Measurements from ENCODE around the gene MYO9A.
"Not testable (repeated sequence)": the region's sequence is repeated elsewhere in the genome, so short reads cannot be mapped to it uniquely, and the experiment has no call there.

Gene MYO9A

GRCh38 chr15:72140088-72140487 is 22.1 kb upstream of the MYO9A start:
- no peak for DNase-seq (ENCODE audit: low read depth)

- no peak for DNase-seq (ENCODE audit: low read depth)
Observed at GRCh38 chr15:72139667-72140066, 21.7 kb upstream of the MYO9A start.

- DNase-seq (ENCODE audit: low read depth) = no peak
Observed at GRCh38 chr15:72136170-72137051, 18.5 kb upstream of the MYO9A start.

- no peak for DNase-seq (ENCODE audit: low read depth)
Observed at GRCh38 chr15:72135719-72136118, 17.8 kb upstream of the MYO9A start.

GRCh38 chr15:72133211-72133610 is 15.3 kb upstream of the MYO9A start:
- DNase-seq (ENCODE audit: low read depth) = no peak

- DNase-seq (ENCODE audit: low read depth) = no peak
Observed at GRCh38 chr15:72131922-72132321, 14.0 kb upstream of the MYO9A start.

- no peak for DNase-seq (ENCODE audit: low read depth)
Observed at GRCh38 chr15:72130272-72130671, 12.3 kb upstream of the MYO9A start.

- no peak for DNase-seq (ENCODE audit: low read depth)
Observed at GRCh38 chr15:72128359-72128758, 10.4 kb upstream of the MYO9A start.

- DNase-seq (ENCODE audit: low read depth) = no peak
Observed at GRCh38 chr15:72127724-72128322, 9.9 kb upstream of the MYO9A start.

- no peak for DNase-seq (ENCODE audit: low read depth)
Observed at GRCh38 chr15:72124218-72124617, 6.3 kb upstream of the MYO9A start.

GRCh38 chr15:72117486-72118016 is 399 bp downstream of the MYO9A start:
- DNase-seq (ENCODE audit: low read depth) = peak; percentile 70

GRCh38 chr15:72116731-72117485 is 1.0 kb downstream of the MYO9A start:
- no peak for DNase-seq (ENCODE audit: low read depth)

GRCh38 chr15:72113347-72114031 is 4.5 kb downstream of the MYO9A start:
- DNase-seq (ENCODE audit: low read depth) = no peak

- no peak for DNase-seq (ENCODE audit: low read depth)
Observed at GRCh38 chr15:72112805-72113204, 5.1 kb downstream of the MYO9A start.

- no peak for DNase-seq (ENCODE audit: low read depth)
Observed at GRCh38 chr15:72112116-72112515, 5.8 kb downstream of the MYO9A start.

GRCh38 chr15:72110355-72110754 is 7.6 kb downstream of the MYO9A start:
- no peak for DNase-seq (ENCODE audit: low read depth)

- no peak for DNase-seq (ENCODE audit: low read depth)
Observed at GRCh38 chr15:72106068-72106467, 11.9 kb downstream of the MYO9A start.

- no peak for DNase-seq (ENCODE audit: low read depth)
Observed at GRCh38 chr15:72105111-72105510, 12.8 kb downstream of the MYO9A start.

GRCh38 chr15:72100551-72100950 is 17.4 kb downstream of the MYO9A start:
- not testable (repeated sequence) for DNase-seq (ENCODE audit: low read depth)

GRCh38 chr15:72099155-72099554 is 18.8 kb downstream of the MYO9A start:
- DNase-seq (ENCODE audit: low read depth) = no peak

- no peak for DNase-seq (ENCODE audit: low read depth)
Observed at GRCh38 chr15:72098040-72098439, 19.9 kb downstream of the MYO9A start.

GRCh38 chr15:72096796-72097195 is 21.2 kb downstream of the MYO9A start:
- no peak for DNase-seq (ENCODE audit: low read depth)
